ENCODE measurements around the gene IRX1. TPM values are rescaled to one million over a fixed set of nuclear protein-coding genes. Genes with fewer than 3 reads are reported as not detected.

The IRX1 gene
- total and polyA plus RNA-seq, 2 donors (not counting 1 experiment from before 2014, with no cell fraction given), result not detected

DNA sequence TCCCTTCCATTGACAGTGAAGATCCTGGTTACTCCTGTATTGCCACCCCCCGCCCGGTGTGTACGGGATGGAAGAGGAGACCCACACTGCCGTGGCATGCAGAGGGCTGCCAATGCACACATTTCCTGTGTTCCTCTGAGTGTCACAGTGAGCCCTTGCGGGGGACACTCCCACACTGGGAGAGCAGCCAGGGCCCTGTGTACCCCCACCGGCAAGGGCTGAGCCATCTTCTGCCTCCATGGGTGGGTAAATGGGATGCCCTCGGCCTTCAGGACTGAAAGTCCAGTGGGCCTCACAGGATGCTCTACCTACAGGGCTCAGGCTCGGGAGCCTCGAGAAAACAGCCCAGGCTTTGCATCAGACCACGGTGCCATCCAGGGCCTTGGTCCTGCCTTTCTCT lies 18.1 kb downstream of the IRX1 start:
- Histone ChIP-seq H3K4me1 (ENCODE audit: control insufficient read depth in 2 of 2, insufficient read depth in 2 of 2, low read length in 2 of 2) (no peaks in the 10 kb centered on the region), H3K9me3 (ENCODE audit: control extremely low read depth in 1 of 3, control insufficient read depth in 2 of 3, insufficient read depth in 1 of 3, low read length in 2 of 3) (peaks cover 0 to 9% (median 0%) of the 10 kb centered on the region in 3 donors), H3K27me3 (replicated peaks in 1 of 4; ENCODE audit: control extremely low read depth in 1 of 4, control insufficient read depth in 3 of 4, insufficient read depth in 4 of 4, low read length in 3 of 4) (no peaks in the 10 kb centered on the region), H3K4me3 (ENCODE audit: control extremely low read depth in 1 of 5, extremely low read depth in 1 of 5, insufficient read depth in 1 of 5, low read depth in 2 of 5, low read length in 4 of 5) (no peak overlapping the region), H3K79me2 (ENCODE audit: control insufficient read depth, insufficient read depth, low read length) (no peaks in the 10 kb centered on the region), H2AFZ (ENCODE audit: insufficient read depth, low read depth, low read length, poor library complexity, severe bottlenecking) (no peak overlapping the region), H3K9ac (ENCODE audit: low read length) (no peak overlapping the region), H3K36me3 (replicated peaks in 1 of 2; ENCODE audit: control extremely low read depth in 1 of 2, control insufficient read depth in 1 of 2, extremely low read depth in 1 of 2, insufficient read depth in 2 of 2, low read length in 1 of 2) (no peaks in the 10 kb centered on the region), H3K27ac (ENCODE audit: low read length in 2 of 2) (no peak overlapping the region), H3K4me2 (replicated peaks; ENCODE audit: low read depth, low read length, poor library complexity, severe bottlenecking) (no peak overlapping the region), H4K20me1 (ENCODE audit: control insufficient read depth, insufficient read depth, low read length, poor library complexity, severe bottlenecking) (no peaks in the 10 kb centered on the region)
- H3K4me3 Mint-ChIP-seq, result no peak overlapping the region
- H3K9me3 Mint-ChIP-seq (ENCODE audit: insufficient read depth), result peaks cover 3% of the 10 kb centered on the region
- DNase-seq (no peak), ATAC-seq (ENCODE audit: low read depth) (no peak)
- H3K27ac Mint-ChIP-seq, result no peak overlapping the region
- H3K27me3 Mint-ChIP-seq, result peaks cover 4% of the 10 kb centered on the region
- WGBS (ENCODE audit: insufficient coverage), result 91% methylated on average over 7 of the region's 10 CpGs
- ChIA-PET POLR2A (no interaction called here), CTCF (no interaction called here)
- H3K4me1 Mint-ChIP-seq, result no peaks in the 10 kb centered on the region
- TF ChIP-seq, protein P1, sequence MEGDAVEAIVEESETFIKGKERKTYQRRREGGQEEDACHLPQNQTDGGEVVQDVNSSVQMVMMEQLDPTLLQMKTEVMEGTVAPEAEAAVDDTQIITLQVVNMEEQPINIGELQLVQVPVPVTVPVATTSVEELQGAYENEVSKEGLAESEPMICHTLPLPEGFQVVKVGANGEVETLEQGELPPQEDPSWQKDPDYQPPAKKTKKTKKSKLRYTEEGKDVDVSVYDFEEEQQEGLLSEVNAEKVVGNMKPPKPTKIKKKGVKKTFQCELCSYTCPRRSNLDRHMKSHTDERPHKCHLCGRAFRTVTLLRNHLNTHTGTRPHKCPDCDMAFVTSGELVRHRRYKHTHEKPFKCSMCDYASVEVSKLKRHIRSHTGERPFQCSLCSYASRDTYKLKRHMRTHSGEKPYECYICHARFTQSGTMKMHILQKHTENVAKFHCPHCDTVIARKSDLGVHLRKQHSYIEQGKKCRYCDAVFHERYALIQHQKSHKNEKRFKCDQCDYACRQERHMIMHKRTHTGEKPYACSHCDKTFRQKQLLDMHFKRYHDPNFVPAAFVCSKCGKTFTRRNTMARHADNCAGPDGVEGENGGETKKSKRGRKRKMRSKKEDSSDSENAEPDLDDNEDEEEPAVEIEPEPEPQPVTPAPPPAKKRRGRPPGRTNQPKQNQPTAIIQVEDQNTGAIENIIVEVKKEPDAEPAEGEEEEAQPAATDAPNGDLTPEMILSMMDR (IDR thresholded peaks at IDR 0.05), result no peak
- TF ChIP-seq EZH2 (IDR thresholded peaks at IDR 0.05; ENCODE audit: borderline replicate concordance, insufficient read depth, low read depth, low read length, poor library complexity, severe bottlenecking), result no peak
- intact Hi-C loops (cut with micrococcal nuclease), result no loop called here

DNA sequence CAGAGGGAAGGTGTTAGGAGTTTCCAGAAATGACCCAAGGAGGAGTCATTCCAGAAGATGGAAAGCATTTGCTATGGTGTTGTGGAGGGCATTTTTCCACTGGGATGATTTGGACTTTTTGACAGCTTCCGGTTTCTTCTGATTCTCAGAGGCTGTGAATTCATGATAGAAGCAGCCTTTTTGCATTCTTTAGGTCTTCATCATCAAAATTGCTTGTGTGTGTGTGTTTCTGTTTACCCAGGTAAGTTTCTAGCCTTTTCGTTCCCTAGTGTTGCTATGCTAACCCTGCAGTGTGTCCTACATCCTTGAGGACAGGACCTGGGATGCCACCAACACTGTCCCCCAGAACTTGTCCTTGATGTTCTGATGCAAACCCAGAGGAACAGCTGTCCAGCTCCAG lies 19.6 kb downstream of the IRX1 start:
- Mint-ChIP-seq H3K27ac (no peak overlapping the region), H3K9me3 (ENCODE audit: insufficient read depth) (peaks cover 3% of the 10 kb centered on the region), H3K4me1 (no peaks in the 10 kb centered on the region), H3K27me3 (no peaks in the 10 kb centered on the region), H3K4me3 (no peak overlapping the region)
- TF ChIP-seq, protein P1 (IDR thresholded peaks at IDR 0.05), result no peak
- TF ChIP-seq EZH2 (IDR thresholded peaks at IDR 0.05; ENCODE audit: borderline replicate concordance, insufficient read depth, low read depth, low read length, poor library complexity, severe bottlenecking), result no peak
- intact Hi-C loops (cut with micrococcal nuclease), result no loop called here
- Histone ChIP-seq H4K20me1 (ENCODE audit: control insufficient read depth, insufficient read depth, low read length, poor library complexity, severe bottlenecking) (no peaks in the 10 kb centered on the region), H3K9me3 (ENCODE audit: control extremely low read depth in 1 of 3, control insufficient read depth in 2 of 3, insufficient read depth in 1 of 3, low read length in 2 of 3) (peaks cover 0 to 8% (median 0%) of the 10 kb centered on the region in 3 donors), H3K4me2 (replicated peaks; ENCODE audit: low read depth, low read length, poor library complexity, severe bottlenecking) (no peak overlapping the region), H3K36me3 (replicated peaks in 1 of 2; ENCODE audit: control extremely low read depth in 1 of 2, control insufficient read depth in 1 of 2, extremely low read depth in 1 of 2, insufficient read depth in 2 of 2, low read length in 1 of 2) (no peaks in the 10 kb centered on the region), H3K4me3 (ENCODE audit: control extremely low read depth in 1 of 5, extremely low read depth in 1 of 5, insufficient read depth in 1 of 5, low read depth in 2 of 5, low read length in 4 of 5) (no peak overlapping the region), H3K27me3 (replicated peaks in 1 of 4; ENCODE audit: control extremely low read depth in 1 of 4, control insufficient read depth in 3 of 4, insufficient read depth in 4 of 4, low read length in 3 of 4) (no peaks in the 10 kb centered on the region), H3K27ac (ENCODE audit: low read length in 2 of 2) (no peak overlapping the region), H3K4me1 (ENCODE audit: control insufficient read depth in 2 of 2, insufficient read depth in 2 of 2, low read length in 2 of 2) (no peaks in the 10 kb centered on the region), H2AFZ (ENCODE audit: insufficient read depth, low read depth, low read length, poor library complexity, severe bottlenecking) (no peak overlapping the region), H3K9ac (ENCODE audit: low read length) (no peak overlapping the region), H3K79me2 (ENCODE audit: control insufficient read depth, insufficient read depth, low read length) (no peaks in the 10 kb centered on the region)
- no peak for ATAC-seq (ENCODE audit: low read depth)
- CTCF ChIA-PET, result no interaction called here
- 82% methylated on average over 2 of the region's 2 CpGs for WGBS (ENCODE audit: insufficient coverage)
- no peak for DNase-seq
- POLR2A ChIA-PET, result no interaction called here
